Endothelial cell of umbilical vein (primary cell): ENCODE data around the gene MED6. TPM values are rescaled to one million over a fixed set of nuclear protein-coding genes. Genes with fewer than 3 reads are reported as not detected.

Experiments
- BruUV-seq: library from RNA; stranded (reverse); fragments of 400-500 nt; replicated peaks from 2 replicates; lab custom pipeline; 2021; lab: Mats Ljungman, UMichigan
- CTCF ChIA-PET: fragments of 300-600, 350-600 bp; sonication (Branson Sonifier 250); formaldehyde crosslinking; loops from one replicate; lab custom pipeline; 2021; ENCODE audit warnings: antibody characterized with exemption, inconsistent platforms; lab: Charles Lee
- POLR2A ChIA-PET: fragments of 300-600, 350-600 bp; sonication (Branson Sonifier 250); formaldehyde crosslinking; loops from one replicate; lab custom pipeline; 2021; ENCODE audit warnings: antibody characterized with exemption, inconsistent platforms; lab: Charles Lee
- DNase-seq: peaks from one replicate; pipeline ENCODE4 v3.0.0-alpha.2; 2011; ENCODE audit warnings: low read depth, low spot score
- FAIRE-seq: peaks from 2 replicates; lab custom pipeline; 2011; peaks lifted over from hg19 to GRCh38; lab: Jason Lieb, UNC
- H2AFZ ChIP-seq: 2 replicates; pipeline ENCODE4 v1.6.0; 2012; ENCODE audit warnings: low read depth, low read length, control low read depth, inconsistent platforms
- H3K27ac ChIP-seq: 2 replicates; pipeline ENCODE4 v1.5.1; 2011; ENCODE audit warnings: low read depth, mild to moderate bottlenecking, control low read depth, low read length, moderate library complexity; ENCODE audit not compliant: insufficient read depth
- H3K27me3 ChIP-seq, 2 experiments: 2 replicates each; pipeline versions ENCODE4 v1.6.0 to v1.6.1; 2011; ENCODE audit warnings: low read length in 2 of 2, mixed read lengths in 1 of 2; ENCODE audit not compliant: control insufficient read depth in 2 of 2, insufficient read depth in 2 of 2
- H3K36me3 ChIP-seq, 2 experiments: 2 replicates in 1 of 2; 3 replicates in 1 of 2; pipeline ENCODE4 v1.5.1; 2011; ENCODE audit warnings: low read length in 2 of 2, mild to moderate bottlenecking in 1 of 2, moderate library complexity in 1 of 2; ENCODE audit not compliant: control insufficient read depth in 2 of 2, insufficient read depth in 2 of 2; ENCODE audit errors: extremely low read depth in 1 of 2
- H3K4me1 ChIP-seq: 3 replicates; pipeline ENCODE4 v1.5.1; 2011; ENCODE audit warnings: mild to moderate bottlenecking, low read length; ENCODE audit not compliant: control insufficient read depth, insufficient read depth; ENCODE audit errors: extremely low read depth
- H3K4me2 ChIP-seq: 2 replicates; pipeline ENCODE4 v1.6.1; 2011; ENCODE audit warnings: low read length, control low read depth, mixed read lengths; ENCODE audit not compliant: insufficient read depth
- H3K4me3 ChIP-seq, 3 experiments: fragments of 200-600 bp in 1 of 3; sonication (generic), shearing (Covaris generic) in 1 of 3; replicated peaks in 1 of 3; 2 replicates each; pipeline ENCODE4 v1.5.1; 2011 to 2016; ENCODE audit warnings: control low read depth in 3 of 3, low read length in 3 of 3, mild to moderate bottlenecking in 2 of 3, inconsistent platforms in 1 of 3, low read depth in 1 of 3, moderate library complexity in 1 of 3; ENCODE audit not compliant: insufficient read depth in 1 of 3
- H3K79me2 ChIP-seq: 2 replicates; pipeline ENCODE4 v1.6.0; 2012; ENCODE audit warnings: low read length, inconsistent platforms; ENCODE audit not compliant: control insufficient read depth, insufficient read depth
- H3K9ac ChIP-seq: replicated peaks from 2 replicates; pipeline ENCODE3; 2011; ENCODE audit warnings: low read length, control low read depth; ENCODE audit not compliant: insufficient read depth; ENCODE audit errors: extremely low read depth
- H3K9me1 ChIP-seq: replicated peaks from 3 replicates; pipeline ENCODE4 v1.6.0; 2011; ENCODE audit warnings: mild to moderate bottlenecking, low read length; ENCODE audit not compliant: control insufficient read depth, insufficient read depth; ENCODE audit errors: extremely low read depth
- H3K9me3 ChIP-seq: replicated peaks from 2 replicates; pipeline ENCODE4 v1.5.1; 2012; ENCODE audit warnings: low read length, inconsistent platforms; ENCODE audit not compliant: control insufficient read depth, insufficient read depth
- H4K20me1 ChIP-seq: replicated peaks from 2 replicates; pipeline ENCODE3; 2011; ENCODE audit warnings: mild to moderate bottlenecking, low read length; ENCODE audit not compliant: control insufficient read depth, insufficient read depth; ENCODE audit errors: extremely low read depth
- CTCF ChIP-seq, 2 donors: IDR thresholded peaks; 1 replicate in 1 of 2; 2 replicates in 1 of 2; pipeline ENCODE4 v1.5.1; 2011; ENCODE audit warnings: low read length in 2 of 2, mild to moderate bottlenecking in 2 of 2, moderate library complexity in 2 of 2, control low read depth in 1 of 2, inconsistent platforms in 1 of 2, low read depth in 1 of 2; ENCODE audit not compliant: insufficient read depth in 1 of 2; ENCODE audit errors: extremely low read depth in 1 of 2
- FOS ChIP-seq: IDR thresholded peaks from 2 replicates; pipeline ENCODE4 v1.6.1; 2011; ENCODE audit warnings: mild to moderate bottlenecking, low read length, moderate library complexity, borderline replicate concordance; ENCODE audit not compliant: insufficient read depth
- GATA2 ChIP-seq: IDR thresholded peaks from 2 replicates; pipeline ENCODE4 v1.7.0; 2011; ENCODE audit warnings: low read depth, mild to moderate bottlenecking, moderate library complexity, mixed read lengths, low read length; ENCODE audit not compliant: insufficient read length, insufficient read depth
- JUN ChIP-seq: IDR thresholded peaks from 2 replicates; pipeline ENCODE4 v1.6.1; 2011; ENCODE audit warnings: borderline replicate concordance, low read depth; ENCODE audit not compliant: insufficient read length, insufficient read depth
- POLR2A ChIP-seq: IDR thresholded peaks from 2 replicates; pipeline ENCODE4 v1.6.1; 2012; ENCODE audit warnings: low read depth, mild to moderate bottlenecking, control low read depth, low read length
- POLR2AphosphoS5 ChIP-seq: IDR thresholded peaks from 2 replicates; pipeline ENCODE4 v1.6.1; 2012; ENCODE audit warnings: low read depth, mild to moderate bottlenecking, control low read depth, low read length, moderate library complexity; ENCODE audit not compliant: insufficient read depth
- dilution Hi-C: fragments of 300-500 bp; cut with MboI; formaldehyde crosslinking; loops from one replicate; pipeline ENCODE4 v1.15.0; 2019; ENCODE audit warnings: low sequenced_read_pairs; ENCODE audit not compliant: extremely low pct_ligation_motif_present
- intact Hi-C: fragments of 100-400 bp; cut with micrococcal nuclease; formaldehyde crosslinking; loops from one replicate; pipeline ENCODE4 v1.10.0; 2022
- polyA plus RNA-seq, 4 experiments: library from polyadenylated mRNA; depleted of rRNA in 3 of 4; stranded (reverse) in 3 of 4; unstranded in 1 of 4; fragments of >200 nt; gene quantifications; 2 replicates each; pipeline versions ENCODE4 v1.2.1 to v1.2.3, GENCODE V29; 2011 to 2012; ENCODE audit warnings: missing spikeins in 1 of 4
- total RNA-seq: library from RNA; stranded (reverse); gene quantifications from 2 replicates; pipeline ENCODE4 v1.2.3, GENCODE V29; 2021
- TF ChIP-seq, protein P1 (sequence below): IDR thresholded peaks from 2 replicates; pipeline ENCODE4 v1.6.1; 2011; ENCODE audit not compliant: insufficient read depth, insufficient read length

Gene MED6
- total and polyA plus RNA-seq, 2 donors (not counting 3 experiments of a cell fraction or from before 2014, with no cell fraction given): 22.8 to 41.5 TPM

DNA sequence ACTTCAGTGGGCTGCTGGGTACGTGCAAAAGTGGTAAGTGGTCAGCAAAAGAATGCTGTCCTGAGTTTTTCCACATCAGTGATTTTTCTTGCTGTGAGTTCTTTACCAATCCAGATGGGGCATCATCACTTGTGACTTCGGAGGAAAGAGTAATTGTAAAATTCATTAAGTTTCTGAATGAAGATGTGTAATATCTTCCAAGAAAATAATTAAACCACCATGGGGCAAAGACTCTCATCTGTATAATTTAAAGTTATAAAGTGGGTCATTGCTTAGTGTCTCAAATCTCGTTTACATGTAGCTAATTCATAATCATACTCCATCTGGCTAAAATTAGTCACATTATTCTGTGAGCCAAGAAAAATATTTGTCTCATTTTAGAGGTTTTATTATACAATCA is 10.8 kb upstream of the MED6 start:
- no peak for FAIRE-seq
- Histone ChIP-seq H3K9me3 (no peaks in the 10 kb centered on the region), H3K4me1 (no peaks in the 10 kb centered on the region), H2AFZ (no peak overlapping the region), H3K4me3 (no peak overlapping the region), H3K36me3 (no peaks in the 10 kb centered on the region), H3K79me2 (no peaks in the 10 kb centered on the region), H3K9me1 (no peaks in the 10 kb centered on the region), H4K20me1 (no peaks in the 10 kb centered on the region), H3K4me2 (no peak overlapping the region), H3K27ac (no peak overlapping the region), H3K27me3 (peaks cover 2 to 10% of the 10 kb centered on the region in 2 experiments), H3K9ac (no peak overlapping the region)
- TF ChIP-seq CTCF (IDR thresholded peaks at IDR 0.05; ENCODE audit: extremely low read depth in 1 of 2, insufficient read depth in 1 of 2, low read depth in 1 of 2, low read length in 2 of 2): no peak
- TF ChIP-seq FOS: no peak
- no peak for TF ChIP-seq JUN
- no peak for TF ChIP-seq GATA2
- no peak for TF ChIP-seq POLR2AphosphoS5
- TF ChIP-seq, protein P1, sequence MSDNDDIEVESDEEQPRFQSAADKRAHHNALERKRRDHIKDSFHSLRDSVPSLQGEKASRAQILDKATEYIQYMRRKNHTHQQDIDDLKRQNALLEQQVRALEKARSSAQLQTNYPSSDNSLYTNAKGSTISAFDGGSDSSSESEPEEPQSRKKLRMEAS: no peak
- no peak for TF ChIP-seq POLR2A
- CTCF ChIA-PET: no interaction called here
- intact Hi-C loops (no loop called here), dilution Hi-C loops (no loop called here)
- no TSS peak for BruUV-seq
- POLR2A ChIA-PET: no interaction called here
- no peak for DNase-seq
